ENCODE results near the gene SEC62.

DNA sequence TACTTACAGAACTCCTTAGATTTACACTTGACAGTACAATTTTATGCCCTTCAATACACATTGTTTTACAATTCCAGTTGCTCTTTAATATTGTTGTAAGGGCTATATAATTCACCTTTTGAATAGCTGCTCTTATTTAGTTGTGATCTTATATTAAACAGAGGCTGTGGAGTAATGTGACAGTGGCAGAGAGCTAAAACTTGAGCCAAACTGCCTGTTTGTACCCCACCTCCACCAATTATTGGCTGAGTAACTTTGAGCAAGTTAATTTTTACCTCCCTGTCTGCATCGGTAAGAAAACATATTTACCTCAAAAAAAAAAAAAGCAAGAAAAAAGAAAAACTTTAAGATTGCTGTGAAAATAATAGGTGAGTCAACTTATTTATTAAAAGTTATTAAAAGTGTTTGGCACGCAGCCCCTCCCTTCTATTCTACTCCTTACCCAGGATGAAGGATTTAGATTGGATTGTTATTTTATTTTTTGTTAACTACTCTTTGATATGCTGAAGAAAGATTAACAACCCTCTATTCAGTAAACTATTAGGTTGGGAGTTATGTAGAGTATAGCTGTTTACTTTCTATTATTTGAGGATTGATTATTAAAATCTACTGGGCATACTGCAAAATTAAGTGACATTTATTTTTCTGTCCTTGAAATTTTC is 1.7 kb downstream of the SEC62 start:
- TF ChIP-seq, protein P1, sequence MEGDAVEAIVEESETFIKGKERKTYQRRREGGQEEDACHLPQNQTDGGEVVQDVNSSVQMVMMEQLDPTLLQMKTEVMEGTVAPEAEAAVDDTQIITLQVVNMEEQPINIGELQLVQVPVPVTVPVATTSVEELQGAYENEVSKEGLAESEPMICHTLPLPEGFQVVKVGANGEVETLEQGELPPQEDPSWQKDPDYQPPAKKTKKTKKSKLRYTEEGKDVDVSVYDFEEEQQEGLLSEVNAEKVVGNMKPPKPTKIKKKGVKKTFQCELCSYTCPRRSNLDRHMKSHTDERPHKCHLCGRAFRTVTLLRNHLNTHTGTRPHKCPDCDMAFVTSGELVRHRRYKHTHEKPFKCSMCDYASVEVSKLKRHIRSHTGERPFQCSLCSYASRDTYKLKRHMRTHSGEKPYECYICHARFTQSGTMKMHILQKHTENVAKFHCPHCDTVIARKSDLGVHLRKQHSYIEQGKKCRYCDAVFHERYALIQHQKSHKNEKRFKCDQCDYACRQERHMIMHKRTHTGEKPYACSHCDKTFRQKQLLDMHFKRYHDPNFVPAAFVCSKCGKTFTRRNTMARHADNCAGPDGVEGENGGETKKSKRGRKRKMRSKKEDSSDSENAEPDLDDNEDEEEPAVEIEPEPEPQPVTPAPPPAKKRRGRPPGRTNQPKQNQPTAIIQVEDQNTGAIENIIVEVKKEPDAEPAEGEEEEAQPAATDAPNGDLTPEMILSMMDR (conservative IDR thresholded peaks at IDR 0.05): no peak
- no peak for TF ChIP-seq ZFX (IDR thresholded peaks at IDR 0.05)
